ENCODE measurements around the gene GRAMD1A. TPM values are rescaled to one million over a fixed set of nuclear protein-coding genes. Genes with fewer than 3 reads are reported as not detected.

Gene GRAMD1A
- total RNA-seq, 1 experiment from 2014 or later, result 125 TPM

DNA sequence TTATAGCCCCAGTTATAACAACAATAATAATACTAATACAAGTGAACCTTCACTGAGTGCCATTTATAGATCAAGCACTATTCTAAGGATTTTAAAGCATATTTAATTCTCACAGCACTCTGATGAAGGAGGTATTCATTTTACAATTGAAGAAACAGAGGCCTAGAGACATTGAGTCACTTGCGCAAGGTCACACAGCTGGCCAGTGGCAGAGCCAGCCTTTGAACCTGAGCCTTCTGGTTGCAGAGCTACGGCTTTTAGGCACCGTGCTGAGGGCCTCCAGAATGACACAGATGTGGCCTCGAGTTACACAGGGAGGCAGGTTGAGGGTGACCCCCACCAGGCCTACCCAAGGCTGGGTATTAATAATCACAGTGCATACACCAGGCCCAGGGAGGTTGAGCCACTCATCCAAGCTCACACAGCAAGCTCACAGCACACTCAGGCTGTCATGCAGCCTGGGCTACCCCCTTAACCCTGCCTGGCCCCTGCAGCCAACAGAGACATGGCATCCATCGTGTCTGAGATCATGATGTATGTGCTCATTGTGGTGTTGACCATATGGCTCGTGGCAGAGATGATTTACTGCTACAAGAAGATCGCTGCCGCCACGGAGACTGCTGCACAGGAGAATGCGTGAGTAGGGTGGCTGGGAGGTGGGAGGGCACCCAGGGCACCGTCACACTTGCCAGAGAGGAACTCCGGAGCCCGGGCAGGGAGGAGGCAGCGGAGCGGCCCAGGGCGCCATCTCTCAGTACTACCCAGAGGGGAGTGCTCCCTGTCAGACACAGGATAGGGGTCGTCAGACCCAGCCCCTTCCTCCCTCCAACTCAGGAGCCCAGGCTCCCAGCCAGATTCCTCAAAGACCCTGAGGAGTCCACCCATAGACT lies 38.7 kb downstream of the GRAMD1A start:
- TF ChIP-seq CTCF (conservative IDR thresholded peaks at IDR 0.05), result no peak
- Histone ChIP-seq H3K79me1 (ENCODE audit: insufficient read depth, low read depth, low read length, poor library complexity, severe bottlenecking) (no peaks in the 10 kb centered on the region), H3K9ac (ENCODE audit: extremely low read depth, insufficient read length, low read length) (no peak overlapping the region), H3K27me3 (ENCODE audit: insufficient read depth, low read length) (no peaks in the 10 kb centered on the region), H3K4ac (ENCODE audit: low read depth, low read length) (no peak overlapping the region), H3K18ac (ENCODE audit: insufficient read length, low read depth, low read length) (no peak overlapping the region), H3K23me2 (ENCODE audit: insufficient read length, low read depth, low read length, poor library complexity, severe bottlenecking) (peaks cover 10% of the 10 kb centered on the region), H3K4me2 (ENCODE audit: insufficient read depth, insufficient read length, low read length) (no peak overlapping the region), H2AFZ (ENCODE audit: low read length) (no peak overlapping the region), H2BK15ac (ENCODE audit: low read depth, low read length) (no peak overlapping the region), H2BK5ac (ENCODE audit: insufficient read length, low read length) (no peak overlapping the region), H3T11ph (ENCODE audit: low read length) (no peak overlapping the region), H2AK5ac (ENCODE audit: insufficient read length, low read length) (no peak overlapping the region), H3K9me3 (ENCODE audit: control insufficient read depth, low read depth, low read length) (no peaks in the 10 kb centered on the region), H4K8ac (replicated peaks; ENCODE audit: insufficient read length, low read depth, low read length) (no peak overlapping the region), H3K4me1 (ENCODE audit: insufficient read depth, low read length) (no peaks in the 10 kb centered on the region; the same call in 1 of the 2 replicates), H3K79me2 (ENCODE audit: insufficient read depth, low read length) (no peaks in the 10 kb centered on the region), H2BK12ac (ENCODE audit: insufficient read length, low read depth, low read length) (no peak overlapping the region), H4K20me1 (ENCODE audit: control insufficient read depth, insufficient read depth, insufficient read length) (no peaks in the 10 kb centered on the region), H3K56ac (ENCODE audit: insufficient read length, low read depth, low read length) (no peak overlapping the region), H4K91ac (ENCODE audit: insufficient read length, low read depth, low read length) (no peak overlapping the region), H3K23ac (ENCODE audit: insufficient read length, low read depth, low read length) (no peak overlapping the region), H2BK20ac (ENCODE audit: low read depth, low read length, poor library complexity, severe bottlenecking) (no peak overlapping the region), H3K14ac (ENCODE audit: insufficient read depth, low read length) (no peak overlapping the region), H2BK120ac (ENCODE audit: low read depth, low read length, poor library complexity, severe bottlenecking) (no peak overlapping the region), H3K27ac (ENCODE audit: insufficient read length, low read depth, low read length) (no peak overlapping the region), H4K5ac (ENCODE audit: insufficient read length, low read depth, low read length) (no peak overlapping the region)
- Mint-ChIP-seq H3K4me1 (peaks cover 19 to 34% of the 10 kb centered on the region in 2 experiments), H3K27ac (no peak overlapping the region), H3K9me3 (no peaks in the 10 kb centered on the region), H3K4me3 (no peak overlapping the region), H3K36me3 (ENCODE audit: insufficient read depth in 1 of 3, low read depth in 3 of 3) (peaks cover 0 to 2% (median 0%) of the 10 kb centered on the region in 3 experiments; a peak in 5 of 7 replicates), H3K27me3 (ENCODE audit: low read depth) (peaks cover 6% of the 10 kb centered on the region)
- no CpG with 5 or more reads among the region's 17 CpGs for WGBS (ENCODE audit: extremely low coverage, insufficient read length, low lambda C conversion rate)
- no peak for DNase-seq
